AG04450 (cell line): Measurements from ENCODE around the gene IGF2R. TPM values are rescaled to one million over a fixed set of nuclear protein-coding genes. Genes with fewer than 3 reads are reported as not detected.

Experiments
- CTCF ChIA-PET: fragments of 300-600, 350-600 bp; formaldehyde crosslinking; extraction: SDS; loops from one replicate; lab custom pipeline; 2022; ENCODE audit warnings: antibody characterized with exemption, inconsistent platforms; lab: Charles Lee
- POLR2A ChIA-PET: fragments of 350-600 bp; formaldehyde crosslinking; extraction: SDS; loops from one replicate; lab custom pipeline; 2021; ENCODE audit warnings: antibody characterized with exemption, inconsistent platforms; lab: Yijun Ruan, JAX
- DNase-seq: peaks from one replicate; pipeline ENCODE4 v3.0.0-alpha.2; 2011; ENCODE audit warnings: low read depth, low spot score
- H3K27ac ChIP-seq: one replicate; pipeline ENCODE4 v1.5.1; 2012; ENCODE audit warnings: low read depth, low read length, control low read depth
- H3K27me3 ChIP-seq: one replicate; pipeline ENCODE4 v1.6.0; 2012; ENCODE audit warnings: low read length; ENCODE audit not compliant: control insufficient read depth, insufficient read depth
- H3K4me3 ChIP-seq: 2 replicates; pipeline ENCODE4 v1.5.1; 2011; ENCODE audit warnings: mild to moderate bottlenecking, low read depth, low read length, control low read depth
- H3K9me3 ChIP-seq: 2 replicates; pipeline ENCODE4 v1.5.1; 2012; ENCODE audit warnings: low read length; ENCODE audit not compliant: control insufficient read depth, insufficient read depth
- polyA plus RNA-seq: library from polyadenylated mRNA; depleted of rRNA; stranded (reverse); fragments of >200 nt; gene quantifications from 2 replicates; pipeline ENCODE4 v1.2.3, GENCODE V29; 2011
- TF ChIP-seq, protein P1 (sequence below): IDR thresholded peaks from 2 replicates; pipeline ENCODE4 v1.5.1; 2011; ENCODE audit warnings: low read depth, low read length, control low read depth, inconsistent platforms

Gene IGF2R
- polyA plus RNA-seq, 1 experiment = 40.9 TPM

DNA sequence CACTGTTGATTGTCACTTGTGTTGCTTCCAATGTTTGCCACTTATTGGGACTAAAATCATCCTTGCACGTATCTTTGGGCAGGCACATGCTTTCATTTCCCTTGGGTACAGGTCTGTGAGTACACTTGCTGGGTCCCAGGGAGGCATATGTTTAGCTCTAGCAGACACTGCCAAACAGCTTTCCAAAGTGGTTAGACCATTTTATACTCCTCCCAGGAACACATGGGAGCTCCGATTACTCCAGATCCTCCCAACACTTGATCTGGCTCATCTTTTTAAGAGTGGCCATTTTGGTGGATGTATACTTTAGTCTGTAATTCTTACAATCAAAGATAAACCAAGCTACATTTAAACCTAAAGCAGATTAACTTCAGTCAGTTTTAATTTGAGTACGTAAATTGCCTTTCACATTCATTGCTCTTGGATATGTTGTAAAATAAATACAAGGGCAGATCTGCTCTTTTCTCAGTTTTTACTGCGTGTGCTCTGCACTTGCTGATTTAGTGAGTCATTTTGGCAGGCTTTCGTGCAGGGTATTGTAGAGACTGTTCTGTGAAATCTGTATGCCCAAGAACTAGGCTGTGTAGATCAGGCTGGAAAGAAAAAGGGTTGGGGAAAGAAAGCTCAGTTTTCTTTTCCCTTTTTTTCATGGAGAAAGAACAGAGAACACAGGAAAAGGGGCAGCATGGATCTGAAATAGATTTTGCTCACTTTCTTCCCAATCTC lies 172.3 kb downstream of the IGF2R start:
- DNase-seq = peak; percentile 34
- ChIA-PET POLR2A (no interaction called here), CTCF (interaction anchor here (0.6 to 4.5 kb wide), 3 partner anchors 314 to 379 kb away, joined by 3 to 37 read pairs (median 4); no protein-coding TSS in a partner anchor)
- Histone ChIP-seq H3K27ac (peak overlapping the region; percentile 53), H3K27me3 (no peaks in the 10 kb centered on the region), H3K9me3 (no peaks in the 10 kb centered on the region), H3K4me3 (no peak overlapping the region)
- TF ChIP-seq, protein P1, sequence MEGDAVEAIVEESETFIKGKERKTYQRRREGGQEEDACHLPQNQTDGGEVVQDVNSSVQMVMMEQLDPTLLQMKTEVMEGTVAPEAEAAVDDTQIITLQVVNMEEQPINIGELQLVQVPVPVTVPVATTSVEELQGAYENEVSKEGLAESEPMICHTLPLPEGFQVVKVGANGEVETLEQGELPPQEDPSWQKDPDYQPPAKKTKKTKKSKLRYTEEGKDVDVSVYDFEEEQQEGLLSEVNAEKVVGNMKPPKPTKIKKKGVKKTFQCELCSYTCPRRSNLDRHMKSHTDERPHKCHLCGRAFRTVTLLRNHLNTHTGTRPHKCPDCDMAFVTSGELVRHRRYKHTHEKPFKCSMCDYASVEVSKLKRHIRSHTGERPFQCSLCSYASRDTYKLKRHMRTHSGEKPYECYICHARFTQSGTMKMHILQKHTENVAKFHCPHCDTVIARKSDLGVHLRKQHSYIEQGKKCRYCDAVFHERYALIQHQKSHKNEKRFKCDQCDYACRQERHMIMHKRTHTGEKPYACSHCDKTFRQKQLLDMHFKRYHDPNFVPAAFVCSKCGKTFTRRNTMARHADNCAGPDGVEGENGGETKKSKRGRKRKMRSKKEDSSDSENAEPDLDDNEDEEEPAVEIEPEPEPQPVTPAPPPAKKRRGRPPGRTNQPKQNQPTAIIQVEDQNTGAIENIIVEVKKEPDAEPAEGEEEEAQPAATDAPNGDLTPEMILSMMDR = no peak

DNA sequence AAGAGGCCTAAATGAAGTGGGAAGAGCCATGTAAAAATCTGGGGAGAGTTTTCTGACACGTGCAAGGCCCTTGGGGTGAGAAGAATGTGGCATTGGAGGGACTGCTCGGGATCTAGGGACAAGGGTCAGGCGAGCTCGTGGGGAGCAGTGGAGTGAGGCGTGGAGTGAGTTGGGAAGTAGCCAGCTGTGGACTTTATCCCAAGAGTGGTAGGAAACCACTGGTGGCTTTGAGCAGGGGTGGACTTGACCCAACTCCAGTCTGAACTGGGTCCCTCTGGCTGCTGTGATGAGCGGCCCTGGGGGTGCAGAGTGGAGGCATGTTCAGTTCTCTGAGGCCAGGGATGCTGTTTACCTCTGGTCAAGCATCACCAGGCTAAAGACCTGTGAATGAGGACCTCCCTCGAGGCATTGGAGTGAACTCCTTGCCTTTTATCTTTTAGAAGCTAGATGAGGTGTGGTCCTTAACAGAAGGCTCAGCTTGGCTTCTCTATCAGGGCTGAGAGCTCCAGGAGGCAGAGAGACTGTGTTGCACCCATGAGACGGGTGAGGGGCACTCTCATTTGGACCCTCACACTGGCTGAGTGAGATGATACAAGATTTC lies 173.3 kb downstream of the IGF2R start:
- Histone ChIP-seq H3K27ac (no peak overlapping the region), H3K4me3 (no peak overlapping the region), H3K9me3 (no peaks in the 10 kb centered on the region), H3K27me3 (no peaks in the 10 kb centered on the region)
- no peak for DNase-seq
- ChIA-PET POLR2A (no interaction called here), CTCF (interaction anchor here (1.0 to 4.5 kb wide), 2 partner anchors 313 to 378 kb away, joined by 3 to 37 read pairs; no protein-coding TSS in a partner anchor)
- TF ChIP-seq, protein P1 = no peak

DNA sequence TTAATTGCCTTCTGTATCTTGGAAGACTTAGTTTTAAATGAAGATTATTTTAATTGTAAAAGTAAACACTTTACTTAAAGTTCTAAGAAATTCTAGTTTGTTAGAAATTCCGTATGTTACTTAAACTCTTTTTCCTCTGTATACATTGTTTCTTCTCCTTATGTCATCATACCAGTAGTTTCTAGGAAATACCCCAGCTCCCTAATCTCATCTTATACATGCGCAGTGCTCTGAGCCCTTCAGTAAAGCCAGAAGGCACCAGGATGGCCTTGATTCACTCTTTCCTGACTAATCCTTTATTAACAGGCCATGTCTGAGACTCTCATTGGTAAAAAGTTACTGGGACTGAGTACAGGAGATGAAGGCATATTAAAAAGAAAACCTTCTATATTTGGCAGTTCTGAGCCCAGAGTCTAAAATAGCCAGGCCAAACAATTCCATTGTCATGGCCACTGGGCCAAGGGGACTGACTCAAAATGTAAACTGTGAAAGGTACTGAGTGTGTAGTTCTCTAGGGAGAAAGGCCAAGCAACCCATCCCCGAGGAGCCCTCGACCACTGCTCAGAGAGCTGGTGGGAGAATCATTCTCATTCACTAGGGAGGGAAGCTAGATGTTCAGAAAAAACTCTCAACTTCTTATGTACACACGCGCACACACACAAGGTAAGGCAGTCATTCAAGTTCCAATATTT lies 177.7 kb downstream of the IGF2R start:
- Histone ChIP-seq H3K27ac (no peak overlapping the region), H3K27me3 (no peaks in the 10 kb centered on the region), H3K9me3 (no peaks in the 10 kb centered on the region), H3K4me3 (no peak overlapping the region)
- TF ChIP-seq, protein P1 = no peak
- ChIA-PET CTCF (interaction anchor here (0.9 to 1.4 kb wide), 2 partner anchors 8 to 309 kb away, joined by 4 to 7 read pairs; no protein-coding TSS in a partner anchor), POLR2A (no interaction called here)
- DNase-seq = no peak

DNA sequence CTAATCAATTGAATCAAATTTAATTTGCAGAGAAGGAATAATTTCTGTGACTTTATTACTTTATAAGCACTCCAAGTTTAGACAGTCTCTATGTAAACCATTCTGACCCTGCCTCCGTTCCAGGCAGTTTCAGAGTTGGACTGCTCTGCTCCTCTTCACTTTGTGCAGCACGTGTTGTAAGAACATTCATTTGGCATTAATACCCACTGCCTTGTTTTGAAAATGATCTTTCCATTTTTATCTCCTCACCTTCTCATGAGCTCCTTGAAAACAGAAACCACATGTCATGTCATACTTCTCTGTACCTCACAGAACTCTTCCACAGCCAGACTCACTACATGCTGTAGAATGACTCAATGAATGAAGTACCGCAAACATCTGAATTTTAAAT lies 178.3 kb downstream of the IGF2R start:
- DNase-seq = no peak
- Histone ChIP-seq H3K4me3 (no peak overlapping the region), H3K27me3 (no peaks in the 10 kb centered on the region), H3K27ac (no peak overlapping the region), H3K9me3 (no peaks in the 10 kb centered on the region)
- POLR2A ChIA-PET = no interaction called here
- TF ChIP-seq, protein P1 = no peak
- CTCF ChIA-PET = interaction anchor here (0.9 to 1.4 kb wide), 2 partner anchors 9 to 308 kb away, joined by 4 to 7 read pairs; no protein-coding TSS in a partner anchor
